ENCODE data around the gene MARCHF2.

MARCHF2 gene

GRCh38 chr19:8481616-8482015 lies 68.5 kb downstream of the MARCHF2 start:
- no peak for DNase-seq

- no peak for DNase-seq
These were observed 69.6 kb downstream of the MARCHF2 start for GRCh38 chr19:8482696-8483095.

GRCh38 chr19:8483165-8483564 lies 70.1 kb downstream of the MARCHF2 start:
- DNase-seq: no peak

- no peak for DNase-seq
These were observed 71.3 kb downstream of the MARCHF2 start for GRCh38 chr19:8484331-8484894.

- DNase-seq: no peak
These were observed 72.7 kb downstream of the MARCHF2 start for GRCh38 chr19:8485561-8486371.

- DNase-seq: no peak
These were observed 73.6 kb downstream of the MARCHF2 start for GRCh38 chr19:8486661-8487136.

GRCh38 chr19:8487137-8487851 lies 74.2 kb downstream of the MARCHF2 start:
- DNase-seq: no peak

GRCh38 chr19:8488365-8488764 lies 75.3 kb downstream of the MARCHF2 start:
- DNase-seq: no peak

Measured in NCI-H446 (cell line).